GM21529 (cell line): ENCODE results near the gene RTL10.

Source experiments
- ATAC-seq: cut with Tn5 transposase; IDR thresholded peaks from one replicate; pipeline ENCODE4 v1.9.1; 2021; ENCODE audit not compliant: unreplicated experiment

The RTL10 gene

DNA sequence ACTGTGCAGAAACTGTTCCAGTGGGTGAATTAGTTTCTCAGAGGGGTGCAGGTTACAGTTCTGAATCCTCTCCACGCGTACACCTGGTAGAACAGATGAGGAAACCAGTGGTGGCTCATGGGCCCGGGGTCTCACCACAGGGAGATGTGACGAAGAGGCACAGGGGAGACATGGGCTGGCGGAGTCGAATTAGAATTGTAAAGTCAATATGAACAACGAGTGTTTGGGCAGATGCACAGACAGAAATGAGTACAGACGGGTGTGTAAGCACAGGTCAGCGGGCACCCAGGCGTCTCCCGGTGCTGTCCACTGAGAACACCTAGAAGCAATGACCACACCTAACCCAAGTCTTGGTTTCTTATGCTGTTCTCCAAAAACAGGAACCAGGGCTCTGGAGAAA, 41.8 kb downstream of the RTL10 start:
- ATAC-seq = no peak

DNA sequence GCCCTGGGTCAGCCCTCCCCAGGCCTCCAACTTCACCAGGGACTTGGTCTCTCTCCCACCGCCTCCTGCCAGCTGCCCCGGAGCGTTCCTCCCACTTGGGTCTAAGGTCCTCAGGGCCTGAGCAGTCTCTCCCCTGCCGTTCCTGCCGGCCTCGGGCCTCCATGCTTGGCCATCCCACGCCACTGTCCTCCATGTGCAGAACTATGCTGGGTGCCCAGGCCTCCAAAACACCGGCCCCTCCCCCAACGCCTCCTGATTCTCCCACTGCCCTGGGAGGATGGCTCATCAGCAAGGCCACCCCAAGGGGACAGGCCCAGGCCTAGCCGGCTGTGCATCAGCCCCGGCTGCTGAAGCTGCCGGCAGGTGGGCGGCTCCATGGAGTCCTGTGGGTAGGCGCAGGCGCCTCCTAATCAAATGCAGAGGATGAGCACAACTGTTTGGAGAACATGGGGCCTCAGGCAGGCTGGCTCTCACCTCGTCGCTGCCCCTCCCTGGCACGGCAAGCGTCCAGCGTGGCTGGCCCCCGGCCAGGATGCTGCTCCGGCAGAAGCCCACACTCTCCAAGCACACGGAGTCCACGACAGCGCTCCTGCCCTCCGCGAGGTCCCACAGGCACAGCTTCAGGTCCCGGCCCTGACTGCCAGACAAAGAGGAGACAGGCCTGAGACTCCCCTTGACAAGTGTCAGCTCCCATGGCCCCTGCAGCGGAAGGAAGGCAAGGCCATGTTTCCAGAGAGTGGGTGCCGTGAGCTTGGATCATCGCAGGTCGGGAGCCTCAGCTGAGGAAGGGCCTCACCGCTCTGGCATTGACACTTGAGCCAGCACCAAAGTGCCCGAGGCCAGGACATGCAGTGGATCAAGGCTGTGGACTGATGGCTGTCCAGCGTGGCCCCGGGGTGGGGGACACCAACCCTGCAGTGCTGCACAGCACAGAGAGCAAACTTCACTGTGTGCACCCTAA, 42.6 kb downstream of the RTL10 start:
- no peak for ATAC-seq

DNA sequence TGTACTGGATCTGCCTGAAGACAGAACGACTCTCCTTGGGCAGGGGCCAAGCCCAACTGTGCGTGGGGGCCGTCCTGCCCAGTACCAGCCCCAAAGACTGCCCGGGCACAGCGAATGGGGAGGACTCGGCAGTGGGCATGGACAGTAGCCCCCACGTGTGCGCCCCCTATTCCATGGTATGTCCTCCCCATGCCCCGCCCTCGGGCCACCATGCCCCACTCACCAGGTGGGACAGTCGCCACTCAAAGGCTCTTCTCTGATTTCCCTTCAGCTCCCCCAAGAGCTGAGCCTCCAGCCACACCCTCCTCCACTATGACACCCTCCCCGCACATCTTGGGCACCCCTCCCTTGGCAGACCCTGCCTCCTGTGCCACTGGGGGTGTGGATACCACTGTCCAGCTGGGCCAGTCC, 43.5 kb downstream of the RTL10 start:
- no peak for ATAC-seq

DNA sequence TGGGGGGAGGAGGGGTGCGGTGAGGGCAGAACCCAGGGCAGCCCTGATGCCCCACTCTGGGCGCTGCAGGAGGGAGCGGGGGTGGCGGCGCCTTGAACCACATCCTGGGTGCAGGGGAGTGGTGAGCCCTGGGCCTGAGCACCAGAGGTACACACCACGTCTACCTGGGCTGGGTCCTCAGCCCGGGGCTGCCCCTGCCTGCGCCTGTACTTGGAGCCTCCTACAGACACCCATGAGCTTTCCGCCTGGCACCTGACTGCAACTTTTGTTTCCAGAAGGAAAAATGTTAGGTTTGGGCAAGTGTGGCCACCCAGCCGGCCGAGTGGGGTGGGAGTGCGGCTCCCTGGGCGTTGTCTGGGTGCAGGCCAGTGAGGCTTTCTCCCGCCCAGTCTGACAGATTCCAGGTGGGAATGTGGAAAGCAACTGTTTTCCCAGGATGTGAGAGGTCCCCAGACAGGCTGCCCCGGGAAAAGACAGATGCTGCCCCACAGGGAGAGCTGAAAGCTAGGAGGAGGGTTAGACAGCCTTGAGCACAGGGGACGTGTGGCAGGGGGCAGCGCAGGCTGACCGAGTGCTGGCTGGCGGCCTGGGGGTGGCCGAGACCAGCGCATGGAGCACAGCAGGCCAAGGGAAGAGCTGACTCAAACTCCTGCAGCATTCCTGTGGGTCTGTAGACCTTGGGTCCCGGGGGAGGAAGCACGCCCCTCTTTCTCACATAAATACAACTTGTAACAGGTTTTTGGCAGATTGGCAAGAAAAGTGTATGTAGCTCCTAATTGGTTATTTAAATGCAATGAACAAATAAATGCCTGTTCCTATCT, 44.1 kb downstream of the RTL10 start:
- ATAC-seq = no peak

DNA sequence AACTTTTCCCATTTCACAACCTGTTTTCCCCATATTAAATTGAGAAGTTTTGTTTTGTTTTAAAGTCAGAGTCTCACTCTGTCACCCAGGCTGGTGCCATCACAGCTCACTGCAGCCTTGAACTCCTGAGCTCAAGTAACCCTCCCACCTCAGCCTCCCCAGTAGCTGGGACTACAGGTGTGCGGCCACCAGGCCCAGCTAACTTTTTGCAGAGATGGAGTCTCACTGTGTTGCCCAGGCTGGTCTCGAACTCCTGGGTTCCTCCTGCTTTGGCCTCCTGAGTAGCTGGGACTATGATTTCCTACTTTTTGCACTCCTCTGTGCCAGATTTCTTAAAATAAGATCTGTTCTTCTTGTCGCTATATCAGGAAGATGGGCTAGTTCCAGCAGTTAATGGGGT, 44.9 kb downstream of the RTL10 start:
- ATAC-seq = no peak

DNA sequence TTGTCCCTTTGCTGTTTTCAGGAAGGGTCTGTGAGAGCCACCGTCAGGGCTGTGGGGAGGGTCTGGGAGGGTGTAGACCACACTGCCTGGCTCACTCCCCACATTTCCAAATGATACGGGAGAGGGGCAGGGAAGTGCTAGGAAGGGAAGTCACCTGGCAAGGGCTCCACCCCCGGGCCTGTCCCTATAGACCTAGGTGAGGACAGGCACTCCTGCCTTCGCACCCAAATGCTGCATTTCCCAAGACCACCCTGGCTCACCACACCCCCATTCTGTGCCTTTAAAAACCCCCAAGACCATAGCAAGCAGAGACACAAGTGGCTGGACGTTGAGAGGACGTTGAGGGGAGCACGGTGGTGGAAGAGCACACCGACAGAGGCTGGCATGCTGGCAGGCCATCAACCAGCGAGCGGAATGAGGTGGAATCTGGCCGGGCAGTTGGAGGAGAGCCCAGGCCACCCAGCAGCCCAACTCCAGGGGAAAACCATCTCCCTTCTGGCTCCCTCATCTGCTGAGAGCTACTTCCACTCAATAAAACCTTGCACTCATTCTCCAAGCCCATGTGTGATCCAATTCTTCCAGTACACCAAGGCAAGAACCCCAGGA, 45.7 kb downstream of the RTL10 start:
- ATAC-seq = no peak

DNA sequence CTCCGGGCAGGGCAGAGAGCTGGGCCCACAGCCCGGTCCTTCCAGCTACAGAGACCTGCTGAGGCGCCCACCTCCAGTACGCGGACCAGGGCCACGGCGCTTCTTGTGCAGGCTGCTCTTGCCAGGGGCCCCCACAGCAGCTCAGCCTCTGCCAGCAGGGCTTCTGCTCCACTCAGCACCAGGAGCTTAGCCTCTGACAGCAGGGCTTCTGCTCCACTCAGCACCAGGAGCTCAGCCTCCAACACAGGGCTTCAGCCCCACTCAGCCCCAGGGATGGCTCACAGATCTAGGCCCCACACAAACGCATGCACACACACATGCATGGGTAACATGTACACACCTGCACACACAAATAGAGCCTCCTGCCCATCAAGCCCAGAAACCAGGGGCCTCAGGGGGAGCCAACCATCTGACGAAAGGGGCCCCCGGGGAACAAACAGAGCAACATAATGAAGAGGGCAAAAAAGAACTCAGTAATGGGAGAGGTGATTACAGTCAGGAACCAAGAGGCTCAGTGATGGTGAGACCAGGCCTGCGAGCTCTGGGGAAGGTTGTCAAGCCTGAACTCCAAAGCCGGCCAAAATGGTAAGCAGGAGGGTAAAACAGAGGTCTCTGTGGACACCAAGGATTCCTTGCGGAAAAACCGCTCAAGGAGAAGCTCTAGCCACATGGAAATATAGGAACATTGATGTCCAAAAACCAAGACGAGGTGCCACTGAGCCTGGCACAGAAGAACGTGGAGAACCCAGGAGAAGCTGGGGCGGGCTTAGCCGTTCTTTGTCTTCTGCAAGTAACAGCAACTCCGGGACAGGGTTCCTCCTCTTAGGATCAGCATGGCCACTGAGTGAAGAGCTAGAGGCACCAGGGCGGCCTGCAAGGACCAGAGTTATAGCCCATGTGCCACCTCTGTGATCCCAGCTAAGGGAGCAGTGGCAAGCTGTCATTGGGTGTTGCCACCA, 46.5 kb downstream of the RTL10 start:
- no peak for ATAC-seq

DNA sequence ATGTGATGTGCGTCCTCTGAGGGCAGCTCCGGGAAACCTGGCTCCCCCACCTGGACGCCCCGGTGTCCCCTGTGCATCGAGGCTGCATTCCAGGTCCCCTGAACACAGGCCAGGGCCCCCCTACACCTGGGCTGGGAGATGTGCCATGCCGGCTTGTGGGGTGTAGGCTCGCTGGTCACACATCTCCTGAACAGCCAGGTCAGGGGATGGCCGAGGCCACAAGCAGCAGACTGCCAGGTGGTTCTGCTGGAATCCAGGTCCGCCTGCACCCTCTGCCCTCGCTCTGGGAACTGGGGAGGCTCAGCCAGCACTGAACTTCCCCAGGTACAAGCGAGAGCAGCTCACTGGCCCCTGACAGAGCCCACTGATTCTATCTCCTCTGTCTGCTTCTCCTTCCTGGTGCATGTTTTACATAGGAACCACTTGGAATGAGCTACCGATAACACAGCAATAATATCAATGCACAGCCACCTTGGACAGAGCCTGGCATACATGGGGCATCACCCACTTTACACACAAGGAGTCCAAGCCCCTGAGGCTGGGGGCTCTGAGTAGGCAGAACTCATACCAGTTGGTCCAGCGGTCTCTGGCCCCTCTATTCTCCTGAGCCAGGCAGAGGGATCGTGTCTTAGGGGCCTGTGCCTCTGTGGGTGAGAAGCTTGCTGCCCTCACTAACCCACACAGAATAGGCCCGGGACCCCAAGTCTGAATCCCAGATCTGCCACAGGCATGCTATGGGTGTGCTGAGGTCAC, 47.3 kb downstream of the RTL10 start:
- no peak for ATAC-seq

DNA sequence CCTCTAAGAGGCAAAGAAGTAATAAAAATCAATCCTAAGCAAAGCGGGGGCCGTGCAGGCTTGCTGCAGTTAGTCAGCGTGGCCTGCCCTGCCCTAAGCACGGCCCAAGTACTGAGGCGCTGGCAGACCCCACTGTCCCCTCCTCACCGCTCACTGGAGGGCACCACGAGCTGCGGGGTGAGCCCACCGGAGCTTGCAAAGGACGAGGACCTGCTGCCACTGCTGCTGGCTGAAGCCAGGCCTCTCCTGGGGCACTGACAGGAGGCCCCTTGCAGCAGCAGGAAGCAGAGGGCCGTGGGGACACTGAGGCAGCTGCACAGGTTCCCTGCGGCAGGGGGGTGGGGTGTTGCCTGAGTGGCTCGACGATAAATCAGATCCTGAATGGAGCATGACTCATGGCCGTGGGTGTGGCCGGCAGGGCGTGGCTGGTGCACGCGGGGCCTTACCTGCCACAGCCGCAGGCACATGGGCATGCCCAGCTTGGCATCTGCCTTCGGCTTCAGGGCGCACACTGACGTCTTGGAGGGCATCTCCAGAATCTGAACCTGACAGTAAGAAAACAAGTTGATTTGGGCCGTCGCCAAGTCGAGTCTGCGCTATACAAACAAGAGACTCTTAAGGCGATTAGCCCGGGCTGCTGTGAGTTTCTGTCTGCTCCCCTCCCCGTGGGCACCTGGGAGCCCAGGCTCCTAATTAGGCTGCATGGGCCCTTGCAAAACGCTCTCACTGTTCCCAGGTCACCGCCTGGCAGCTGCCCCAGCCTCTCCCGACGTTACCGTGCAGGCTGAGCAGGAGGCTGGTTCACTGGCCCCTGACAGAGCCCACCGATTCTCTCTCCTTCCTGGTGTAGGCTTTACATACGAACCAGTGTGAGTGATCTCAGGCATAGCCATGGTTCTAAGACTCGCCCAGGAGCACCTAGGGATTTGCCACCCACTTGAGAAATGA, 48.2 kb downstream of the RTL10 start:
- no peak for ATAC-seq

DNA sequence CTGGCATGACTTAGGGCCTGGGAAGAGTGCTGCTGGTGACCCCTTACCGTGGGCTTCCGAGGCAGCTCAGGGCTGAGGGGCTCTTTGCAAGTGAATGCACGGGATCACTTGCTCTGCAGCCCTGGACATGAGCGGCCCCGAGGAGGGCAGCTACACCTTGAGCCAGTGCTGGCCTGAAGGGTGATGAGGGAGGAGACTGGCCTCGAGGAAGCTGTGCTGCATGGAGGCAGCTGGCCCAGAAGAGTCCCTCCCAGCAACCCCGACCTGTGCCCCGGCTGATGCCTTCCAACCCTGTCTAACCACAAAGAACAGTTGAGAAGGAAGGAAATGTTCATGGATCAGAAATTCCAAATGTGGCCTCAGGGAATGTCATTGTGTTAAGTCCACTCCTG, 48.9 kb downstream of the RTL10 start:
- ATAC-seq = no peak
